K562 (cell line): ENCODE results near the gene MIDN. TPM values are rescaled to one million over a fixed set of nuclear protein-coding genes. Genes with fewer than 3 reads are reported as not detected.

ENCODE experiments used
- AFF4 ChIP-seq: sonication (generic); formaldehyde crosslinking; IDR thresholded peaks from 2 replicates; pipeline ENCODE4 v1.8.0; 2023; ENCODE audit warnings: mild to moderate bottlenecking, missing genetic modification reagents
- BRF2 ChIP-seq: IDR thresholded peaks from 3 replicates; pipeline ENCODE4 v1.6.1; 2011; ENCODE audit warnings: borderline replicate concordance, mild to moderate bottlenecking; ENCODE audit not compliant: insufficient read length, insufficient read depth
- HDAC6 ChIP-seq: IDR thresholded peaks from 2 replicates; pipeline ENCODE4 v1.6.1; 2012; ENCODE audit warnings: low read depth, mild to moderate bottlenecking, control low read depth, inconsistent platforms, low read length, moderate library complexity
- MAZ ChIP-seq, 2 experiments: fragments of 450-650 bp in 1 of 2; sonication (generic) in 1 of 2; formaldehyde crosslinking; IDR thresholded peaks in 1 of 2; conservative IDR thresholded peaks in 1 of 2; 2 replicates each; pipeline versions ENCODE4 v1.4.0 to v1.5.0; 2020; ENCODE audit warnings: mild to moderate bottlenecking in 1 of 2, missing genetic modification reagents in 1 of 2
- NKRF ChIP-seq: fragments of 450-650 bp; IDR thresholded peaks from 2 replicates; pipeline ENCODE4 v1.6.1; 2016; ENCODE audit warnings: borderline replicate concordance
- NR4A1 ChIP-seq, 2 experiments: fragments of 250-450 bp in 1 of 2; fragments of 450-650 bp in 1 of 2; sonication (Bioruptor Pico) in 1 of 2; IDR thresholded peaks; 2 replicates each; pipeline versions ENCODE4 v1.4.0 to v1.6.1; 2016 to 2020; ENCODE audit warnings: mild to moderate bottlenecking in 2 of 2, missing compliant biosample characterization in 1 of 2, missing genetic modification characterization in 1 of 2, moderate library complexity in 1 of 2
- PHF20 ChIP-seq: fragments of 450-650 bp; IDR thresholded peaks from 2 replicates; pipeline ENCODE4 v1.6.1; 2018; ENCODE audit not compliant: partially characterized antibody
- RCOR1 ChIP-seq, 2 experiments: IDR thresholded peaks; 2 replicates each; pipeline ENCODE4 v1.6.1; 2012; ENCODE audit warnings: low read depth in 2 of 2, low read length in 2 of 2, borderline replicate concordance in 1 of 2, improper control_type of control experiment in 1 of 2
- SIX5 ChIP-seq, 2 experiments: IDR thresholded peaks; 2 replicates each; pipeline ENCODE4 v1.6.1; 2011; ENCODE audit warnings: low read length in 2 of 2, borderline replicate concordance in 1 of 2, low read depth in 1 of 2, mild to moderate bottlenecking in 1 of 2, moderate library complexity in 1 of 2; ENCODE audit not compliant: insufficient read depth in 1 of 2
- TBP ChIP-seq: optimal IDR thresholded peaks from 2 replicates; pipeline ENCODE3; 2011; ENCODE audit warnings: low read depth, low read length, improper control_type of control experiment
- THAP12 ChIP-seq: fragments of 250-450 bp; sonication (Bioruptor Pico); IDR thresholded peaks from 2 replicates; pipeline ENCODE4 v1.9.0; 2021; ENCODE audit warnings: mild to moderate bottlenecking, inconsistent platforms
- WHSC1 ChIP-seq: IDR thresholded peaks from one replicate; pipeline ENCODE4 v1.6.1; 2012; ENCODE audit warnings: low read length, control low read depth, inconsistent platforms
- ZBTB49 ChIP-seq: sonication (generic); formaldehyde crosslinking; IDR thresholded peaks from 2 replicates; pipeline ENCODE4 v1.8.0; 2022; ENCODE audit warnings: missing genetic modification reagents, mild to moderate bottlenecking, borderline replicate concordance
- ZNF140 ChIP-seq: fragments of 250-450 bp; sonication (Bioruptor Pico); IDR thresholded peaks from 2 replicates; pipeline ENCODE4 v1.8.0; 2021; ENCODE audit warnings: moderate library complexity, mild to moderate bottlenecking, inconsistent platforms
- polyA plus RNA-seq, 8 experiments: library from polyadenylated mRNA; depleted of rRNA in 4 of 8; stranded (reverse) in 5 of 8; unstranded in 3 of 8; fragments of >200 nt; fragmentation: Nextera tagmentation in 2 of 8; fragmentation: Illumina TruSeq in 1 of 8; extraction: Ambion mirVana in 2 of 8; extraction: Trizol in 1 of 8; gene quantifications; 2 replicates each; pipeline versions ENCODE4 v1.2.1 to v1.2.3, GENCODE V29; 2011 to 2014; ENCODE audit warnings: inconsistent platforms in 1 of 8, missing spikeins in 1 of 8
- total RNA-seq, 7 experiments: library from RNA; depleted of rRNA in 6 of 7; stranded (reverse); fragments of >200 nt in 6 of 7; fragmentation: Illumina TruSeq in 2 of 7; extraction: Trizol in 2 of 7; gene quantifications; 2 replicates each; pipeline versions ENCODE4 v1.2.1 to v1.2.3, GENCODE V29; 2011 to 2021; ENCODE audit warnings: low replicate concordance in 1 of 7

The MIDN gene
- total and polyA plus RNA-seq, 9 of the 15 experiments (the other 6 are each of a cell fraction or from before 2014, with no cell fraction given), result 0.17 to 120 (median 10.1) TPM

- peak; percentile 16; the same call in 1 of the 2 replicates for TF ChIP-seq THAP12 (CRISPR knock-in tag)
- no peak for TF ChIP-seq MAZ (CRISPR knock-in tag; conservative IDR thresholded peaks at IDR 0.05 in 1 of 2, IDR thresholded peaks at IDR 0.05 in 1 of 2)
- TF ChIP-seq HDAC6, result no peak
- peak; percentile 11 for TF ChIP-seq TBP
- no peak for TF ChIP-seq NR4A1 (CRISPR knock-in tag; IDR thresholded peaks at IDR 0.05)
- peak; percentile 57; the same call in 1 of the 2 replicates for TF ChIP-seq NR4A1 (tag; IDR thresholded peaks at IDR 0.05)
- TF ChIP-seq WHSC1, result no peak
- no peak for TF ChIP-seq SIX5 (IDR thresholded peaks at IDR 0.05; ENCODE audit: borderline replicate concordance in 1 of 2, insufficient read depth in 1 of 2, low read depth in 1 of 2, low read length in 2 of 2)
- no peak for TF ChIP-seq ZNF140 (CRISPR knock-in tag)
- 0 out of 2 replicates have a peak, but pooled peaks have one; percentile 43 for TF ChIP-seq AFF4 (CRISPR knock-in tag)
- 0 out of 2 replicates have a peak, but pooled peaks have one; percentile 62 for TF ChIP-seq NKRF
- TF ChIP-seq PHF20, result peak; percentile 48
- TF ChIP-seq BRF2, result no peak
- TF ChIP-seq RCOR1 (IDR thresholded peaks at IDR 0.05; ENCODE audit: borderline replicate concordance in 1 of 2, low read depth in 2 of 2, low read length in 2 of 2), result peak; percentile 29 to 82; a peak in 2 of 4 replicates
- TF ChIP-seq ZBTB49 (CRISPR knock-in tag), result 0 out of 2 replicates have a peak, but pooled peaks have one; percentile 25
Measured at GRCh38 chr19:1247748-1248138, 640 bp upstream of the MIDN start (continued).
